Memory B cell (primary cell): ENCODE measurements around the gene ZNF174.

ENCODE experiments used
- ATAC-seq: fragments of 150-1000 bp; cut with Tn5 transposase; 2 replicates; pipeline ENCODE4 v1.10.0; 2021; ENCODE audit warnings: low read depth, mild to moderate bottlenecking, moderate library complexity
- DNase-seq, 2 donors: peaks; one replicate each; pipeline ENCODE4 v3.0.0; 2022; ENCODE audit warnings: low spot score in 2 of 2
- H3K27ac Mint-ChIP-seq: one replicate; pipeline ENCODE4 v1.8.0; 2022; ENCODE audit warnings: mild to moderate bottlenecking, moderate library complexity, mixed read lengths
- H3K27me3 Mint-ChIP-seq: one replicate; pipeline ENCODE4 v1.8.0; 2022; ENCODE audit warnings: mixed read lengths
- H3K36me3 Mint-ChIP-seq: one replicate; pipeline ENCODE4 v1.8.0; 2022; ENCODE audit warnings: mild to moderate bottlenecking, mixed read lengths
- H3K4me1 Mint-ChIP-seq: one replicate; pipeline ENCODE4 v1.8.0; 2022; ENCODE audit warnings: mixed read lengths
- H3K4me3 Mint-ChIP-seq: one replicate; pipeline ENCODE4 v1.8.0; 2022; ENCODE audit warnings: mild to moderate bottlenecking, moderate library complexity, mixed read lengths
- H3K9me3 Mint-ChIP-seq: one replicate; pipeline ENCODE4 v1.8.0; 2022; ENCODE audit warnings: mixed read lengths

The ZNF174 gene

DNA sequence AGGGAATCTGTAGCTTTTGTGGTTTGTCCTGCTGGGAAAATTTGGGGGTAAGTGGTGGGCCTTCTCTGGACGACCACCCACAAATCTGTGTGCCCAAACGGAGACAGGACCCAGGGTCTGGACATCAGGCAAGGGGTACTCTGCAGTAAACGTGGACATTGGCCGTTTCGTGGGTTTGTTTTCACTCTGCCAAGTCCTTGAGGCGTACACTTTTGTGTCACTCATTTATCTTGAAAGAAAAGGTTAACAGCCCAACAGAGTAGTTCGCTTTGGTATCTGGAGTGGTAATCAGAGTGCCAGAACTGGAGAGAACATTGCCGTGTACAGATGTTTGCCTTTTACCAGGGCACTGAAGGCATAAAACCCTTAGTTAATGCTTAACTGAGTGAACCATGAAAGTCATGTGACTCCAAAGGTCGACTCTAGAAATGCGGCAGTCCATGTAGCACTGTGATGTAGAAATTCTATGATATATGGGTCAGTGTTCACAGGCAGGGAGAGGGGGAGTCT lies 57.9 kb downstream of the ZNF174 start:
- Mint-ChIP-seq H3K9me3 (no peaks in the 10 kb centered on the region), H3K27me3 (no peaks in the 10 kb centered on the region), H3K27ac (peak overlapping the region; percentile 88), H3K36me3 (no peaks in the 10 kb centered on the region), H3K4me1 (peaks cover 25% of the 10 kb centered on the region), H3K4me3 (peak overlapping the region; percentile 85)
- DNase-seq: no peak
- no peak for ATAC-seq
